ENCODE measurements around the gene PRKCA.
A peak's percentile ranks its signal among the peaks of the same experiment; 100 is the strongest.

The PRKCA gene

DNA sequence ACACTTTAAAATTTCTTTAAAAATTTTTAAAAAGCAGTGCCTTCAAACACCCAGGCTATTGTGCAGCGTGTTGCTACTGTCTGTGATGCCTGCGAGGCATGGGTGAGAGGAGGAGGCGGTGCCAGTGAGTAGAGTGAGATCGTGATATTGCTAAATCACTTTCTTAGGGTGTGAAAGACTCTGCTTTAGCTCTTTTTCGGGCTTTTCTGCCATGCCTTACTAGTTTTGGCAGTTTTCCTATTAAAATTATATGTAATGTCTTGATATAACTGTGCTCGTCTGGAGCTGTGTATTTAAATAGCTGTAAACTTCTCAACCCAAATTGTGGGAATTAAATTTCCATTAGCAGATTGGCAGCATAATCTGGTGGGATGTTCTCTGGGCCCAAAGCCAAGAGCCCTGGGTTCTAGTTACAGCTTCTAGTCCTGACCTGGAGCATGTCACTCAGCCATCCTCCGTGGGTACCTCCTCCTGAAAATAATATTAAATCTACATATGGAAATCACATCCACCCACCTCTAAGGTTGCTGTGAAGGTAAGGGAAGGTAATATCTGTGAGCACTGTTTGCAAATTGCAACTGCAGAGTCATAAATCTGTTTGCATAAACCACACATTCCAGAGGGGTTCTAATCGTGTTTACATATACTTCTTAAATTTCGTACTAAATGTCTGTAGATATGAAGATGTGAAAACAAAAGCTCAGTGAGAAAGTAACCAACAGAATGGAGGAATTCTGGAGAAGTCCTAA lies 268.2 kb downstream of the PRKCA start:
- Histone ChIP-seq H3K4me3 (ENCODE audit: low read length) (no peak overlapping the region), H3K36me3 (ENCODE audit: insufficient read depth, low read length) (no peaks in the 10 kb centered on the region), H3K4me2 (ENCODE audit: low read length) (peak overlapping the region; percentile 16), H3K4me1 (ENCODE audit: control insufficient read depth, insufficient read depth, low read length) (peaks cover 17% of the 10 kb centered on the region), H3K9me3 (replicated peaks; ENCODE audit: low read length) (no peaks in the 10 kb centered on the region), H3K9ac (ENCODE audit: low read depth, low read length) (no peak overlapping the region), H3K27me3 (ENCODE audit: control insufficient read depth, insufficient read depth, low read length) (no peaks in the 10 kb centered on the region)

DNA sequence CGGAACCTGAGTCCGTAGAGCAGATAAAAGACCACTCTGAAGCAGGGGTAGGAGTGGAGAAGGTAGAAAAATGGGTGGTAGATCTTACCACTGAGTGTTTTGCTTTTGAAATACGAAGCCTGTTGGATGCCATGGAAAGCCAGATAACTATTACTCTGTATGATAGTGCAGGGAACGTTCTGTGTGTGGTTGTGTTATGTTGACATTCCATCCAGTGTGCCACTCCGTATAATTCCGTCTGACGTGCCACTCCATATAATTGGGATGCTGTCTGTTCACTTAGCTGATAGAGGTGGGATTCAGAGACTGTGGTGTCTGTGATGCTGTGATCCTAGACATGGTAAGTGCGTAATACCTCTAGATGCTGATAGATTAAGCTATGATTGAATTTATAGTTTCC lies 269.3 kb downstream of the PRKCA start:
- Histone ChIP-seq H3K4me2 (ENCODE audit: low read length) (no peak overlapping the region), H3K9me3 (replicated peaks; ENCODE audit: low read length) (no peaks in the 10 kb centered on the region), H3K4me1 (ENCODE audit: control insufficient read depth, insufficient read depth, low read length) (peaks cover 17% of the 10 kb centered on the region), H3K27me3 (ENCODE audit: control insufficient read depth, insufficient read depth, low read length) (no peaks in the 10 kb centered on the region), H3K9ac (ENCODE audit: low read depth, low read length) (no peak overlapping the region), H3K4me3 (ENCODE audit: low read length) (no peak overlapping the region), H3K36me3 (ENCODE audit: insufficient read depth, low read length) (no peaks in the 10 kb centered on the region)

DNA sequence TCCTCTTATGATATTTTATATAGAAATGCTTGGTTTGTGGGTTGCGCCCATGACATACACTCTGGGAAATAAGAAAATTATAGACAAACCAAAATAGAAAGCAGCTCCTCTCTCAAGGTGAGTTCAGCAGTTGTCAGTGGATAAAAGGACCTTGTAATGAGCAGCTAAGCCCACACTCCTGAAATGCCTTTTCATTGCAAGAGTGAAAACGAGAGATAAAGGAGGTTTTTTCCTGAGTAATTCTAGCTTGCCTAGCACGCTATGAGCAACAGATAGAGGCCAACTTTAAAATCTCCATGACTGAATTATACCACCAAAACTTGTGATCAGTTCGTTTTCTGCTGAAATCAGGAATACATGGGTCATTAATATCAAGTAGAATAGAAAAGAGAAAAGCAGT lies 270.7 kb downstream of the PRKCA start:
- H3K4me2 ChIP-seq (ENCODE audit: low read length) = no peak overlapping the region

GRCh38 chr17:66574123-66574522 lies 271.7 kb downstream of the PRKCA start:
- H3K36me3 ChIP-seq (ENCODE audit: insufficient read depth, low read length) = no peaks in the 10 kb centered on the region
- no peak overlapping the region for H3K4me3 ChIP-seq (ENCODE audit: low read length)
- H3K9me3 ChIP-seq (replicated peaks; ENCODE audit: low read length) = no peaks in the 10 kb centered on the region
- no peak overlapping the region for H3K4me2 ChIP-seq (ENCODE audit: low read length)
- H3K4me1 ChIP-seq (ENCODE audit: control insufficient read depth, insufficient read depth, low read length) = peaks cover 6% of the 10 kb centered on the region
- H3K9ac ChIP-seq (ENCODE audit: low read depth, low read length) = no peak overlapping the region
- no peaks in the 10 kb centered on the region for H3K27me3 ChIP-seq (ENCODE audit: control insufficient read depth, insufficient read depth, low read length)

More for the DNA sequence above, 270.7 kb downstream of the PRKCA start:
- H3K9ac ChIP-seq (ENCODE audit: low read depth, low read length) = no peak overlapping the region
- H3K4me3 ChIP-seq (ENCODE audit: low read length) = no peak overlapping the region
- no peaks in the 10 kb centered on the region for H3K36me3 ChIP-seq (ENCODE audit: insufficient read depth, low read length)
- H3K27me3 ChIP-seq (ENCODE audit: control insufficient read depth, insufficient read depth, low read length) = no peaks in the 10 kb centered on the region
- H3K9me3 ChIP-seq (replicated peaks; ENCODE audit: low read length) = no peaks in the 10 kb centered on the region
- H3K4me1 ChIP-seq (ENCODE audit: control insufficient read depth, insufficient read depth, low read length) = peaks cover 8% of the 10 kb centered on the region

DNA sequence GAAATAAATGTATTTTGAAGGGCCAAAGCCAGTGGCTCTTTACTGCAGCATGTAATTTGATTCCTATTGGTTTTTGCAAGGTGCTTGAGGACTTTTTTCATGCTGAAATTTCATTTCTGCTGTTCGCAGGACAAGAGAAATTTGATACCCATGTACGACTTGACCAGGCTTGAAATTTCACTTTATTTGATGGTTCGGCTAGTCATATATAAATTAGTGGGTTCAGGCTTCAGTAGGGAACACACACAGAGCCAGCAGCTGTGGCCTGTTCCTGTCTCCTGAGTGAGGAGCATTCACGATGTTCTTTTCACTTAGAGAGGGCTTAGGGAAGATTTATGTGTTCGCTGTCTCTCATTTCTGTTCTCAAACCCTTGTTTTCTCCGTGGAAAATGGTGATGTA lies 274.1 kb downstream of the PRKCA start:
- Histone ChIP-seq H3K36me3 (ENCODE audit: insufficient read depth, low read length) (no peaks in the 10 kb centered on the region), H3K4me3 (ENCODE audit: low read length) (no peak overlapping the region), H3K9me3 (replicated peaks; ENCODE audit: low read length) (no peaks in the 10 kb centered on the region), H3K9ac (ENCODE audit: low read depth, low read length) (no peak overlapping the region), H3K4me2 (ENCODE audit: low read length) (no peak overlapping the region), H3K4me1 (ENCODE audit: control insufficient read depth, insufficient read depth, low read length) (peaks cover 12% of the 10 kb centered on the region), H3K27me3 (ENCODE audit: control insufficient read depth, insufficient read depth, low read length) (no peaks in the 10 kb centered on the region)

DNA sequence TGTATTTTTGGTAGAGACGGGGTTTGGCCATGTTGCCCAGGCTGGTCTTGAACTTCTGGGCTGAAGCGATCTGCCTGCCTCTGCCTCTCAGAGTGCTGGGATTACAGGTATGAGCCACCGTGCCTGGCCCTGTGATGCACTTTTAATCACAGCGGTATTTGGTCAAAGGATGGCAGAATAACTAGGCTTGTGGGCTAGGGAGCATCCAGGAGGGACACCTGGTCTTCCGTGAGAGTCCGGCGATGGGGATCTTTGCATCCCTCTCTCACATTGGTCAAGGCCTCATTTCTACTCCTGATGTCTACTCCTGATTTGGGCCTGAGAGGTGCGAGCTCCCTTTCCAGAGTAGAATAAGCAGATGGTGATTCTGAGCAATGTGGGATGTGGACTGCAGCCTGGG lies 274.6 kb downstream of the PRKCA start:
- Histone ChIP-seq H3K9me3 (replicated peaks; ENCODE audit: low read length) (no peaks in the 10 kb centered on the region), H3K27me3 (ENCODE audit: control insufficient read depth, insufficient read depth, low read length) (no peaks in the 10 kb centered on the region), H3K36me3 (ENCODE audit: insufficient read depth, low read length) (no peaks in the 10 kb centered on the region), H3K9ac (ENCODE audit: low read depth, low read length) (no peak overlapping the region), H3K4me3 (ENCODE audit: low read length) (no peak overlapping the region), H3K4me1 (ENCODE audit: control insufficient read depth, insufficient read depth, low read length) (peaks cover 12% of the 10 kb centered on the region), H3K4me2 (ENCODE audit: low read length) (no peak overlapping the region)

GRCh38 chr17:66578781-66579489 lies 276.5 kb downstream of the PRKCA start:
- H3K4me3 ChIP-seq (ENCODE audit: low read length) = no peak overlapping the region
- no peak overlapping the region for H3K4me2 ChIP-seq (ENCODE audit: low read length)
- H3K9me3 ChIP-seq (replicated peaks; ENCODE audit: low read length) = no peaks in the 10 kb centered on the region
- H3K9ac ChIP-seq (ENCODE audit: low read depth, low read length) = no peak overlapping the region
- H3K4me1 ChIP-seq (ENCODE audit: control insufficient read depth, insufficient read depth, low read length) = peaks cover 12% of the 10 kb centered on the region
- no peaks in the 10 kb centered on the region for H3K27me3 ChIP-seq (ENCODE audit: control insufficient read depth, insufficient read depth, low read length)
- no peaks in the 10 kb centered on the region for H3K36me3 ChIP-seq (ENCODE audit: insufficient read depth, low read length)

DNA sequence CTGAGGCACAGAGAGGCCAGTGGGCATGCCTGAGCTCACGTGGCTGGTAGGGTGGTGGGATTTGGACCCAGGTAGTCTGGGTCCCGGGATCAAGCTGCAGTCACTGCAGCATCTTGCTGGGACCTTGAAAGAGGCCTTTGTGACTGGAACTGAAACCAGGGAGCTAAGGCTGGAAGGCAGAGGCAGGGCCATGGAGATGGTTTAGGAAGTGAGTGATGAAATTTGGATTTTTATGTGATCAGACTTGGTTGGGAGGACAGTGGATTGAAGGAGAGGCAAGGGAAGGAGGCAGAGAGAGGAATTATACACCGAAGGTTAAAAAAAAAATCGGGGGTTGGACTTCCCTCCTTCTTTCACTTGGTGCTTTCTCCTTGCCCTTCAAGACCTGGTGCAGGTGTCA lies 277.1 kb downstream of the PRKCA start:
- Histone ChIP-seq H3K27me3 (ENCODE audit: control insufficient read depth, insufficient read depth, low read length) (no peaks in the 10 kb centered on the region), H3K4me3 (ENCODE audit: low read length) (no peak overlapping the region), H3K4me2 (ENCODE audit: low read length) (no peak overlapping the region), H3K4me1 (ENCODE audit: control insufficient read depth, insufficient read depth, low read length) (peaks cover 12% of the 10 kb centered on the region), H3K9me3 (replicated peaks; ENCODE audit: low read length) (no peaks in the 10 kb centered on the region), H3K36me3 (ENCODE audit: insufficient read depth, low read length) (no peaks in the 10 kb centered on the region), H3K9ac (ENCODE audit: low read depth, low read length) (no peak overlapping the region)

DNA sequence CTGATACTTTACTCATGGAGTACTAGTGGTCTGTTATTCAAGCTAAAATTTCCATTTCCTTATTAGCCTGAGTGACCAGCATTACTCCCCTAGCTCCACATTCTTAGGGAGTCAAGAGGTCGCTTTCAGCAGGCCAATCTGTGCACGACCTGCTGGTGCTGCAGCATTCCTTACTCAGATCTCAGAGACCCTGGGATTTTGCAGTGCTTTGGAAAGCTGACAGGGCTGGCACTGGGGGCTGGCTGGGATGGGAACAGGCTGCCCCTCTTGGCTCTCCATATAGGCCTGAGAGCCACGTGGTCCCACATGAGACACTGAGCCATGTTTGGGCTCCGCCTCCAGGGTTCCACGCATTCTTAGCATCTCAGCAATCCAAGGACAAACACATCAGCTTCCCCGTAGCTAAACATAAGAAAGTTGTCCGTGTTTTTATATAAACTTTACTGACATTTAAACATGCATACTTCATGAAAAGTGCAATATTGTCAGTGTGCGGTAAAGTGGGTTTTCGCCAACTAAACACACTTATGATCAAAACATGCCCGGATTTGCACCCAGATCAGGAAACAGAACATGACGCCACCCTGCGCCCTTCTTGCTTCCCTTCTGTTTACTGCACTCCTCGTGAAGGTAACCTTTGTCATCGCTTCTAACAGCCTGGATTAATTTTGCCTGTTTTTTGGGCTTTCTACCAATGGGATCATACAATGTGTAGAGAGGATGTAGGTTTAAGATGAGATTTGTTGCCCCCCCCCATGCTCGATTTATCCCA lies 278.0 kb downstream of the PRKCA start:
- Histone ChIP-seq H3K36me3 (ENCODE audit: insufficient read depth, low read length) (no peaks in the 10 kb centered on the region), H3K9me3 (replicated peaks; ENCODE audit: low read length) (no peaks in the 10 kb centered on the region), H3K4me2 (ENCODE audit: low read length) (peak overlapping the region; percentile 22), H3K4me1 (ENCODE audit: control insufficient read depth, insufficient read depth, low read length) (peaks cover 12% of the 10 kb centered on the region), H3K9ac (ENCODE audit: low read depth, low read length) (no peak overlapping the region), H3K4me3 (ENCODE audit: low read length) (no peak overlapping the region), H3K27me3 (ENCODE audit: control insufficient read depth, insufficient read depth, low read length) (no peaks in the 10 kb centered on the region)

DNA sequence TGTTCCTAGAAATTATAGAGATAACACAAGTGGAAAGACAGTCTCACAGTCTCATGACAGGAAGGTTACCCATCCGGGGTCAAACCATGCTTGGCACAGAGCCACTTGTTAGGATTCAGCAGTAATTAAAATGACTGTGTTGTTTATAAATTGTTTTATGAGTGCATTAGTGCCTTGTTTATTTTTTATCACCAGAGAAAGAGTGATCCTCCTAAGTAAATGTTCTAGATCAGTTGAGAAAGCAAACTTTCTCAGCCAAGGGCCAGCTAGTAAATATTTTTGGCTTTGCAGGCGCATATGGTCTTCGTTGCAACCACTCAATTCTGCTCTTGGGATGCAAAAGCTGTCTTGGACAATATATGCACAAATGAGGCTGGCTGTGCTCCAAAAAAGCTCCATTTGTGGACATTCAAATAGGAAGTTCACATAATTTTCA lies 278.6 kb downstream of the PRKCA start:
- Histone ChIP-seq H3K4me3 (ENCODE audit: low read length) (no peak overlapping the region), H3K36me3 (ENCODE audit: insufficient read depth, low read length) (no peaks in the 10 kb centered on the region), H3K9me3 (replicated peaks; ENCODE audit: low read length) (no peaks in the 10 kb centered on the region), H3K4me1 (ENCODE audit: control insufficient read depth, insufficient read depth, low read length) (peaks cover 12% of the 10 kb centered on the region), H3K27me3 (ENCODE audit: control insufficient read depth, insufficient read depth, low read length) (no peaks in the 10 kb centered on the region), H3K4me2 (ENCODE audit: low read length) (no peak overlapping the region), H3K9ac (ENCODE audit: low read depth, low read length) (no peak overlapping the region)

DNA sequence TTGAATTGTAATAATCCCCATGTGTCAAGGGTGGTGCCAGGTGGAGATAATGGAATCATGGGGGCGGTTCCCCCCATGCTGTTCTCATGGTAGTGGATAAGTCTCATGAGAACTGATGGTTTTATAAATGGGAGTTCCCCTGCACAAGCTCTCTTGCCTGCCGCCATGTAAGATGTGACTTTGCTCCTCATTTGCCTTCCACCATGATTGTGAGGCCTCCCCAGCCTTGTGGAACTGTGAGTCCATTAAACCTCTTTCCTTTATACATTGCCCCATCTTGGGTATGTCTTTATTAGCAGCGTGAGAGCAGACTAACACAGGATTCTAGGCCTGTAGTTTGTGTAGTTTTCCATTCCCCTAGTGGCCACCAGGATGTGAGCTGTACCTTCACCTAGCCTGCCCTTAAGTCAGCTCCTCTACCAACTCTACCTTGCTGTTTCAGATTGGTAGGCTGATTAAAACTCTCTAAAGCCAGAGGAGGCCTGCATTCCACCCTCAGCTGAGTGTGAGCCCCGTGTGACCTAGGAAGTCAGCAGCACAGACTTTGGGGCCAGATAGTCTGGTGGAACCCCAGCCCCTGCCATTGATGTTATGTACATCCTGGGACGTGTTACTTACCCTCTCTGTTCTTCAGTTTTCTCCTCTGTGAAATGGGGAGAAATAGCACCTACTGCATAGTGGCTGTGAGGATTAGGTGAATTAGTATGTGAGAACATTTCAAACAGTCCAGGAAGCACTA lies 280.1 kb downstream of the PRKCA start:
- Histone ChIP-seq H3K9me3 (replicated peaks; ENCODE audit: low read length) (no peaks in the 10 kb centered on the region), H3K4me1 (ENCODE audit: control insufficient read depth, insufficient read depth, low read length) (peaks cover 12% of the 10 kb centered on the region), H3K36me3 (ENCODE audit: insufficient read depth, low read length) (no peaks in the 10 kb centered on the region), H3K4me2 (ENCODE audit: low read length) (no peak overlapping the region), H3K27me3 (ENCODE audit: control insufficient read depth, insufficient read depth, low read length) (no peaks in the 10 kb centered on the region), H3K9ac (ENCODE audit: low read depth, low read length) (no peak overlapping the region), H3K4me3 (ENCODE audit: low read length) (no peak overlapping the region)
